ENCODE results near the gene TMEM81. TPM values are rescaled to one million over a fixed set of nuclear protein-coding genes. Genes with fewer than 3 reads are reported as not detected.

TMEM81 gene
- total and polyA plus RNA-seq, 7 donors: 0.92 to 3.6 (median 2.2) TPM; not detected in 1

- Histone ChIP-seq H3K27ac (no peak overlapping the region), H3K27me3 (no peaks in the 10 kb centered on the region), H3K4me3 (no peak overlapping the region), H3K9me3 (no peaks in the 10 kb centered on the region), H3K4me1 (no peaks in the 10 kb centered on the region), H3K36me3 (peaks cover 0 to 85% (median 17%) of the 10 kb centered on the region in 4 donors)
- no peak for DNase-seq
- intact Hi-C loops (cut with DNase I): no loop called here
- TF ChIP-seq EP300 (IDR thresholded peaks at IDR 0.05): no peak
- TF ChIP-seq POLR2AphosphoS5 (IDR thresholded peaks at IDR 0.05): no peak
- no peak for TF ChIP-seq POLR2A (IDR thresholded peaks at IDR 0.05)
- TF ChIP-seq CTCF (IDR thresholded peaks at IDR 0.05): no peak
Observed at GRCh38 chr1:205111354-205111753, 27.1 kb upstream of the TMEM81 start.

- 79 to 88% methylated on average over 5 of the region's 5 CpGs for WGBS, 2 donors
- H3K27me3 ChIP-seq: no peaks in the 10 kb centered on the region
- no peak overlapping the region for H3K4me3 ChIP-seq
- DNase-seq: no peak
- no peaks in the 10 kb centered on the region for H3K4me1 ChIP-seq
- H3K36me3 ChIP-seq: peaks cover 7 to 91% (median 18%) of the 10 kb centered on the region in 4 donors
- TF ChIP-seq CTCF (IDR thresholded peaks at IDR 0.05) (no peak), POLR2A (IDR thresholded peaks at IDR 0.05) (no peak), POLR2AphosphoS5 (IDR thresholded peaks at IDR 0.05) (no peak), EP300 (IDR thresholded peaks at IDR 0.05) (no peak)
- H3K9me3 ChIP-seq: no peaks in the 10 kb centered on the region
- no peak overlapping the region for H3K27ac ChIP-seq
- intact Hi-C loops (cut with DNase I): no loop called here
Observed at GRCh38 chr1:205109711-205110110, 25.5 kb upstream of the TMEM81 start.

- TF ChIP-seq EP300 (IDR thresholded peaks at IDR 0.05) (no peak), POLR2AphosphoS5 (IDR thresholded peaks at IDR 0.05) (no peak), POLR2A (IDR thresholded peaks at IDR 0.05) (no peak), CTCF (IDR thresholded peaks at IDR 0.05) (no peak)
- WGBS, 2 donors: 94 to 95% methylated on average over 1 of the region's 1 CpG
Observed at GRCh38 chr1:205109269-205109668, 25.0 kb upstream of the TMEM81 start.

GRCh38 chr1:205108464-205108863, 24.2 kb upstream of the TMEM81 start:
- intact Hi-C loops (cut with DNase I): no loop called here
- no peak for TF ChIP-seq POLR2A (IDR thresholded peaks at IDR 0.05)
- no peak overlapping the region for H3K4me3 ChIP-seq
- H3K27me3 ChIP-seq: no peaks in the 10 kb centered on the region
- 84 to 92% methylated on average over 4 of the region's 4 CpGs for WGBS, 2 donors
- H3K4me1 ChIP-seq: no peaks in the 10 kb centered on the region
- no peaks in the 10 kb centered on the region for H3K9me3 ChIP-seq
- peaks cover 14 to 91% (median 24%) of the 10 kb centered on the region in 4 donors for H3K36me3 ChIP-seq
- H3K27ac ChIP-seq: no peak overlapping the region
- DNase-seq: no peak

More at GRCh38 chr1:205109269-205109668, 25.0 kb upstream of the TMEM81 start:
- no peaks in the 10 kb centered on the region for H3K9me3 ChIP-seq
- intact Hi-C loops (cut with DNase I): no loop called here
- no peak overlapping the region for H3K27ac ChIP-seq
- H3K4me1 ChIP-seq: no peaks in the 10 kb centered on the region
- H3K4me3 ChIP-seq: no peak overlapping the region
- DNase-seq: no peak
- no peaks in the 10 kb centered on the region for H3K27me3 ChIP-seq
- H3K36me3 ChIP-seq: peaks cover 12 to 91% (median 20%) of the 10 kb centered on the region in 4 donors

- H3K27me3 ChIP-seq: no peaks in the 10 kb centered on the region
- intact Hi-C loops (cut with DNase I): no loop called here
- no peak for TF ChIP-seq CTCF (IDR thresholded peaks at IDR 0.05)
- no peak for TF ChIP-seq POLR2AphosphoS5 (IDR thresholded peaks at IDR 0.05)
- no peak for TF ChIP-seq EP300 (IDR thresholded peaks at IDR 0.05)
- TF ChIP-seq POLR2A (IDR thresholded peaks at IDR 0.05): no peak
- no peak for DNase-seq
- no peak overlapping the region for H3K4me3 ChIP-seq
- H3K27ac ChIP-seq: no peak overlapping the region
- 97% methylated on average over 4 of the region's 4 CpGs for WGBS, 2 donors
- H3K36me3 ChIP-seq: peaks cover 14 to 91% (median 31%) of the 10 kb centered on the region in 4 donors
- no peaks in the 10 kb centered on the region for H3K4me1 ChIP-seq
- H3K9me3 ChIP-seq: no peaks in the 10 kb centered on the region
Observed at GRCh38 chr1:205107327-205107726, 23.1 kb upstream of the TMEM81 start.

Measured in sigmoid colon (tissue), 7 donors.